ENCODE measurements around the gene FAM53A.

Gene FAM53A

DNA sequence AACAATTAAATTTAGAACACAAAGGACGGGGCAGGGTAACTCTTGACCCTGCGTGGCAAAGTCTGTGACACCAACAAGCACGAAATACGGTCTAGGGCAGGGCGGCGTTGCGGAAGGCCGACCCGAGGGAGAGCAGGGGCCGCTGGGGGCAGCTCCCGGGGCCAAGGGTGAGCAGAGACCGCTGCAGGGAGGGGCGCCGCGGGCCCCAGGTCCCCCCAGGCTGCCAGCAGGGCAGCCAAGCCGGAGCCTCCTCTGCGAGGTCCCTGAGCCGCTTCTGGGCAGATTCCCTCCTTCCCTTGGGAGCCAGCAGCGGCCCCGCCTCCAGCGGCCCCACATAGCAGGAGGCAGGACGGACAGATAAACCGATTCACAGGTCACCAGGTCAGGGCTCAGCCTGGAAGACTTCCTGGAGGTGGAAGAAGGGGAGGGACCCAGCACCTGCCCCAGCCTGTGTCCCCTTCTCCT lies 90.2 kb downstream of the FAM53A start:
- DNase-seq (ENCODE audit: low spot score) = no peak

- no peak for DNase-seq (ENCODE audit: low spot score)
These were observed 90.7 kb downstream of the FAM53A start for GRCh38 chr4:1593458-1593857.

- DNase-seq (ENCODE audit: low spot score) = no peak
These were observed 91.2 kb downstream of the FAM53A start for GRCh38 chr4:1592709-1593417.

GRCh38 chr4:1592068-1592708 lies 91.9 kb downstream of the FAM53A start:
- DNase-seq (ENCODE audit: low spot score) = no peak

- DNase-seq (ENCODE audit: low spot score) = no peak
These were observed 93.0 kb downstream of the FAM53A start for GRCh38 chr4:1591107-1591506.

- no peak for DNase-seq (ENCODE audit: low spot score)
These were observed 93.9 kb downstream of the FAM53A start for GRCh38 chr4:1590244-1590643.
